H54 (cell line): Measurements from ENCODE around the gene MORN3.
"Not testable (repeated sequence)": the region's sequence is repeated elsewhere in the genome, so short reads cannot be mapped to it uniquely, and the experiment has no call there.

Experiments used
- DNase-seq: peaks from one replicate; pipeline ENCODE4 v3.0.0; 2011; ENCODE audit warnings: low spot score, mixed read lengths; ENCODE audit not compliant: insufficient read length
- FAIRE-seq: peaks from 3 replicates; lab custom pipeline; 2011; peaks lifted over from hg19 to GRCh38; lab: Jason Lieb, UNC
- POLR2A ChIP-seq: IDR thresholded peaks from 2 replicates; pipeline ENCODE4 v1.6.1; 2011; ENCODE audit warnings: low read depth, mild to moderate bottlenecking, low read length

The MORN3 gene

GRCh38 chr12:121638298-121639202 lies 30.9 kb downstream of the MORN3 start:
- FAIRE-seq (no peak), DNase-seq (no peak)
- no peak for TF ChIP-seq POLR2A

- DNase-seq (no peak), FAIRE-seq (no peak)
- no peak for TF ChIP-seq POLR2A
Observed at GRCh38 chr12:121637231-121637914, 32.1 kb downstream of the MORN3 start.

DNA sequence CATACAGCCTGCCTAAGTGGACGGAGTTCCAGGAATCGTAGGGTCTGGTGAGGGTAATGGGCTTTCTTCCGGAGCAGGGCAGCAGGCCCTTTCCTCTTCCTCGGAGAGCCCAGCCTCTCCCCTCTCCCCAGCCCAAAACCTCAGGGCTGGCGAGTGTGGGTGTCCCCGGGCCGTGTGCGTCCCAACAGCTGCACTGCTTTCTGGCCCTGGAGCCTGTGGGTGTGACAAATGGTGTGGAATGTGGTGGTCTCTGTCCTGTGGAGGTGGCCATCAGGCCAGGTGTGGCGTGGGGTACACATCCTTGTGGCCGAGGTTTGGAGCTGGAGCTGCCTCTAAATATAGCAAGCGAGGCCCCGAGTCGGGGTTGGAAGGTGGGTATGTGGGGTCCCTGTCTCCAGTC lies 34.6 kb downstream of the MORN3 start:
- FAIRE-seq (no peak), DNase-seq (no peak)
- TF ChIP-seq POLR2A: no peak

- not testable (repeated sequence) for FAIRE-seq, DNase-seq
Observed at GRCh38 chr12:121633833-121634196, 35.6 kb downstream of the MORN3 start.

DNA sequence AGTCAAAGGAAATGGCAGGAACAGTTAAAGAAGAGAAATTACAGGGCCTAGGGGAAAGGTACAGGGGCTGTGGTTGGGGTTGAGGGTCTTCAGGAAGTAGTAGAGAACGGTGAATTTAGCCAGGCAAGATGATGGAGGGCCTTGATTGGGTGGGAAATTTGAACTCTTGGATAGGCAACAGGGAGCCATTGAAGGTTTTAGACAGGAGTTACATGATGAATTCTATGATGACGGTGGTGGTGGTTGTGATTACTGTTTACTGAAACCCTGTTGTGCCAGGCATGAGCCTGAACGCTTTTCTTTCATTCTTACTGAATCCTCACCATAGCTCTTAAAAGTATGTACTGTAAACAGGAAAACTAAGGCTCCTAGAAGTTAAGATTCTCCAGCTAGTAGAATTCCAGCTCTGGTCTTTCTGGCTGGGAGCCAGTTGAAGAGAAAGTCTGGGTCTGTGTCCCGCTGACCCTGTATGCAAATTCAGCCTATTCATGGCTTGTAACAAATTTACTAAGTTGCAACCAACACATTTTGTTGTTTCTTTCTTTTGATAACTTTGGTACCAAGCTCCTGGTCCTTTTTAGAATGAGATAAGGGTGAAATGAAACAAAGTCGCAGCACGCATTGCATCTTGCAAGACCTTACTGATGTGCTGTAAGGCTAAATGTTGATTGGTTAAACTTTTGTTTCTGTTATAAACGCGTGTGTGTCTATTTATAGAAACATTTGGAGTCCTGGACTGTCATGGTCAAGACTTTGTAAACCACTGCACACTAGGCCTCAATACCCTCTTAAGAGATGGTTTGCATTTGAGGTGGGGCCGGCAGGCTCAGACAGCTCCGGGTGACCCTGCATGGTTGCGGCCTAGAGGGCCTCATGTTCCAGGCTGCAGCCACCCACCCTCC lies 37.1 kb downstream of the MORN3 start:
- DNase-seq (no peak), FAIRE-seq (no peak)
- TF ChIP-seq POLR2A: no peak

DNA sequence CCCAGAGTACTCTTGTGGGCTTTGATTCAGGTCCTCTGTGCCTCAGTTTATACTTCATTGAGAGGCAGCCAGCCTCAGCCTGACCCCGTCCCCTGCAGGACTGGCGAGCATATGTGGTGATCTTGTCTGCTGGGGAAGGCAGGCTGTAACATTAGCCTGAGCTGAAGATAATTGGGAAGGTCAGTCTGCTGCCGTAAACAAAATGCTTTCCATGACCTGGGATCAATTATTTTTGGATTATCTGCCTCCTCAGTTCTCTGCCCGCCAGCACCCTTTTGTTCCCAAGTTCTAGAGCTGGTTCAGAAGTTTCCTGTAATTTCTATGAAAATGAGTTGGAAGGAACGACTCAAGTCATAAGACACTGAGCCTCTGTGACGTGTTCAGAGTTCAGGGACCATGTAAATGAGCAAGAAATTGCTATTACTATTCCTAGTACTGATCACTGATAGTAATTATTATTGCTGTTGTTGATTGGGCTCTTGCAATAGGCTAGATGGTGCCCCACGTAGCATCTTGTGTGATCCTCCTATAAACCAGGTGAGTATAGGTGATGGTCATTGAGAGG lies 38.6 kb downstream of the MORN3 start:
- DNase-seq (no peak), FAIRE-seq (no peak)
- TF ChIP-seq POLR2A: no peak

DNA sequence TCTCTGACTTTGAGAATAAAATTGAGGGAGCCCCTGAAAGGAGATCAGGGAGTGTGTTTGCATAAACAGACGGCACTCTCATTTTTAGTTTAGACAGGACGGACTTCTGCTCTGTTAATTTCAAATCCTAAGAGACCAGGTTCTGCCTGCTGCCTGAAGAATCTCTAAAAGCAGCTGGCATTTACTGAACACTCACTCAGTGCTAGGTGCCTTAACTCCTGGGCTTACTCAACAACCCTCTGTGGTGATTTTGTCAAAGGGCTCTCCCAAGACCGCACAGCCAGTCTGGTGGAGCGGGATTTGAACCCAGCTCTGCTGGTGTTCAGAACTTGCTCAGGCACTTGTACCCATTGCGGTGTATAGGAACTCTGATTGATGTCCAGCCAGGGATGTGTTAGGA lies 40.9 kb downstream of the MORN3 start:
- DNase-seq (no peak), FAIRE-seq (no peak)
- no peak for TF ChIP-seq POLR2A

GRCh38 chr12:121628037-121628436 lies 41.4 kb downstream of the MORN3 start:
- FAIRE-seq (no peak), DNase-seq (no peak)
- no peak for TF ChIP-seq POLR2A

DNA sequence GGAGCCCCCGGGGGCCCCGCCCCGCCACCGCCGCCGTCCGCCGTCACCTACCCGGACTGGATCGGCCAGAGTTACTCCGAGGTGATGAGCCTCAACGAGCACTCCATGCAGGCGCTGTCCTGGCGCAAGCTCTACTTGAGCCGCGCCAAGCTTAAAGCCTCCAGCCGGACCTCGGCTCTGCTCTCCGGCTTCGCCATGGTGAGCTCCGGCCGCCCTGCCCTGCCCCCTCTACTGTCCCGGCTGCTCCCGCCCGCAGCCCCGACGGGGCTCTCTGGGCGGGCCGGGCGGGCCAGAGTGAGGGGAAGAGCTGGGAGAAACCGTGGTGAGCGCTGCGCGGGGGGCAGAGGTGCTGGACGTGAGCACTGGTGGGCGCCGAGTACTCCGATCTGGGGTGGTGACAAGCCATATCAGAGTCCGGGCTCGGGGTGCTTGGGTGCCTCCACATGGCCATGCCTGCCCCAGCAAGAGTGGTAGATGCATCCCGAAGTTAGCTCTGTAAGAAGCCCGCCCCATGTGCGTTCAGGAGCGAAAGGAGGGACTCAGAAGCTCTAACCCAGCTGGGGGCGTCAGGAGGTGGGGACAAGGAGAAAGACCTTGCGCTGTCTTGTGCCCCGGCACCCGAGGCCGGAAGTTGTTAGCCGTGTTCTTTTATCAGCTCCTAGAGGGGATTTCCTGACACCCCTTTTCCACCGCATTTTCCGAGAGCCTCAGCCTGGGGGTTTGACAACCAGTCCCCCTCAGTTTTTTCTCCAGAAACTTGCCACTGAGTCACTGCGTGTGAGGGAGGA lies 42.4 kb downstream of the MORN3 start:
- DNase-seq: peak; percentile 67
- peak; percentile 36; the same call in 1 of the 2 replicates for TF ChIP-seq POLR2A
- no peak for FAIRE-seq

- TF ChIP-seq POLR2A: peak; percentile 90
- FAIRE-seq: no peak
- peak; percentile 89 for DNase-seq
Observed at GRCh38 chr12:121626087-121626852, 43.2 kb downstream of the MORN3 start, which contains the start of gene ORAI1. ORAI1 (plus strand) TSS chr12:121626530.

GRCh38 chr12:121620333-121620891 lies 49.0 kb downstream of the MORN3 start:
- no peak for TF ChIP-seq POLR2A
- DNase-seq: no peak
- no peak for FAIRE-seq

GRCh38 chr12:121618659-121619233 lies 50.7 kb downstream of the MORN3 start:
- DNase-seq: no peak
- no peak for FAIRE-seq
- no peak for TF ChIP-seq POLR2A
